K562 (cell line): ENCODE data around the gene HYAL3. TPM values are rescaled to one million over a fixed set of nuclear protein-coding genes. Genes with fewer than 3 reads are reported as not detected.

Experiments used
- AFF1 ChIP-seq, 2 experiments: fragments of 450-650 bp; IDR thresholded peaks; 2 replicates each; pipeline ENCODE4 v1.6.1; 2018; ENCODE audit warnings: mild to moderate bottlenecking in 2 of 2, low read depth in 1 of 2; ENCODE audit not compliant: partially characterized antibody in 2 of 2
- CEBPB ChIP-seq: fragments of 450-650 bp; IDR thresholded peaks from 2 replicates; pipeline ENCODE4 v1.6.1; 2016; ENCODE audit warnings: missing genetic modification characterization, missing compliant biosample characterization
- EP400 ChIP-seq: fragments of 450-650 bp; IDR thresholded peaks from 2 replicates; pipeline ENCODE4 v1.6.1; 2017; ENCODE audit warnings: antibody characterized with exemption, mild to moderate bottlenecking, moderate library complexity
- FOXA3 ChIP-seq, 2 experiments: fragments of 450-650 bp in 1 of 2; sonication (generic) in 1 of 2; formaldehyde crosslinking; IDR thresholded peaks in 1 of 2; conservative IDR thresholded peaks in 1 of 2; 2 replicates each; pipeline versions ENCODE4 v1.4.0 to v1.8.0; 2020 to 2022; ENCODE audit warnings: mild to moderate bottlenecking in 2 of 2, missing genetic modification reagents in 1 of 2
- GTF2E2 ChIP-seq: fragments of 200-800 bp; sonication (Bioruptor generic); IDR thresholded peaks from 2 replicates; pipeline ENCODE4 v1.6.1; 2016; ENCODE audit warnings: missing genetic modification characterization, missing compliant biosample characterization
- HNRNPK ChIP-seq: fragments of 200-400 bp; formaldehyde crosslinking; IDR thresholded peaks from one replicate; pipeline ENCODE4 v1.6.1; 2018; ENCODE audit warnings: mild to moderate bottlenecking, low read depth, low read length; ENCODE audit not compliant: poor library complexity, severe bottlenecking
- NFATC3 ChIP-seq: fragments of 450-650 bp; IDR thresholded peaks from 2 replicates; pipeline ENCODE4 v1.6.1; 2017; ENCODE audit warnings: mild to moderate bottlenecking
- NFE2 ChIP-seq: IDR thresholded peaks from 2 replicates; pipeline ENCODE4 v1.6.1; 2014; ENCODE audit warnings: antibody characterized with exemption, low read depth
- NONO ChIP-seq, 2 experiments: fragments of 200-400 bp in 1 of 2; fragments of 450-650 bp in 1 of 2; formaldehyde crosslinking in 1 of 2; IDR thresholded peaks; 2 replicates each; pipeline ENCODE4 v1.6.1; 2017; ENCODE audit warnings: low read depth in 2 of 2, mild to moderate bottlenecking in 2 of 2, moderate library complexity in 2 of 2, low read length in 1 of 2
- NR2F6 ChIP-seq: fragments of 450-650 bp; formaldehyde crosslinking; IDR thresholded peaks from 2 replicates; pipeline ENCODE4 v1.4.0; 2020; ENCODE audit warnings: mild to moderate bottlenecking
- PCBP1 ChIP-seq: fragments of 200-400 bp; formaldehyde crosslinking; IDR thresholded peaks from 2 replicates; pipeline ENCODE4 v1.6.1; 2018; ENCODE audit warnings: mild to moderate bottlenecking, low read depth, low read length; ENCODE audit not compliant: poor library complexity, severe bottlenecking
- RAD21 ChIP-seq, 2 experiments: fragments of 250-450 bp in 1 of 2; fragments of 450-650 bp in 1 of 2; sonication (Bioruptor Pico) in 1 of 2; formaldehyde crosslinking in 1 of 2; IDR thresholded peaks in 1 of 2; conservative IDR thresholded peaks in 1 of 2; 2 replicates each; pipeline versions ENCODE4 v1.4.0 to v1.8.0; 2020 to 2022; ENCODE audit warnings: mild to moderate bottlenecking in 2 of 2, moderate library complexity in 1 of 2
- RBFOX2 ChIP-seq: fragments of 200-400 bp; formaldehyde crosslinking; IDR thresholded peaks from 2 replicates; pipeline ENCODE4 v1.6.1; 2017; ENCODE audit warnings: low read depth, mild to moderate bottlenecking, low read length, moderate library complexity
- RFX7 ChIP-seq: fragments of 250-450 bp; sonication (Bioruptor Pico); IDR thresholded peaks from 2 replicates; pipeline ENCODE4 v1.5.1; 2021; ENCODE audit warnings: mild to moderate bottlenecking
- SIN3A ChIP-seq, 2 experiments: fragments of 150-350 bp in 1 of 2; IDR thresholded peaks; 2 replicates each; pipeline ENCODE4 v1.6.1; 2011 to 2016; ENCODE audit warnings: borderline replicate concordance in 2 of 2, low read depth in 2 of 2, low read length in 2 of 2, mild to moderate bottlenecking in 2 of 2, moderate library complexity in 2 of 2; ENCODE audit not compliant: control insufficient read depth in 1 of 2
- SP1 ChIP-seq: sonication (generic); formaldehyde crosslinking; IDR thresholded peaks from 2 replicates; pipeline ENCODE4 v1.8.1; 2022; ENCODE audit warnings: mild to moderate bottlenecking, missing genetic modification reagents
- TOE1 ChIP-seq, 2 experiments: fragments of 450-650 bp in 1 of 2; sonication (generic) in 1 of 2; formaldehyde crosslinking in 1 of 2; IDR thresholded peaks; 2 replicates each; pipeline versions ENCODE4 v1.7.1 to v1.8.0; 2016 to 2022; ENCODE audit warnings: borderline replicate concordance in 2 of 2, mild to moderate bottlenecking in 2 of 2, antibody characterized with exemption in 1 of 2, inconsistent platforms in 1 of 2, low read depth in 1 of 2, missing genetic modification reagents in 1 of 2, moderate library complexity in 1 of 2
- U2AF1 ChIP-seq: fragments of 200-400 bp; formaldehyde crosslinking; optimal IDR thresholded peaks from 2 replicates; pipeline ENCODE3; 2017; ENCODE audit warnings: mild to moderate bottlenecking, low read depth, low read length, moderate library complexity
- U2AF2 ChIP-seq: fragments of 200-400 bp; formaldehyde crosslinking; optimal IDR thresholded peaks from 2 replicates; pipeline ENCODE3; 2017; ENCODE audit warnings: low read depth, mild to moderate bottlenecking, low read length
- ZNF384 ChIP-seq: IDR thresholded peaks from 2 replicates; pipeline ENCODE4 v1.6.1; 2012; ENCODE audit warnings: low read depth, low read length, improper control_type of control experiment
- ZNF551 ChIP-seq: fragments of 250-450 bp; sonication (Bioruptor Pico); IDR thresholded peaks from 2 replicates; pipeline ENCODE4 v1.5.0; 2021; ENCODE audit warnings: mild to moderate bottlenecking, moderate library complexity
- ZNF57 ChIP-seq: fragments of 450-650 bp; formaldehyde crosslinking; IDR thresholded peaks from 2 replicates; pipeline ENCODE4 v1.4.0; 2020; ENCODE audit warnings: mild to moderate bottlenecking, moderate library complexity
- ZNF707 ChIP-seq: fragments of 250-450 bp; sonication (Bioruptor Pico); conservative IDR thresholded peaks from 2 replicates; pipeline ENCODE4 v1.8.0; 2022; ENCODE audit warnings: inconsistent platforms, mild to moderate bottlenecking, moderate library complexity
- polyA plus RNA-seq, 8 experiments: library from polyadenylated mRNA; depleted of rRNA in 4 of 8; stranded (reverse) in 5 of 8; unstranded in 3 of 8; fragments of >200 nt; fragmentation: Nextera tagmentation in 2 of 8; fragmentation: Illumina TruSeq in 1 of 8; extraction: Ambion mirVana in 2 of 8; extraction: Trizol in 1 of 8; gene quantifications; 2 replicates each; pipeline versions ENCODE4 v1.2.1 to v1.2.3, GENCODE V29; 2011 to 2014; ENCODE audit warnings: inconsistent platforms in 1 of 8, missing spikeins in 1 of 8
- total RNA-seq, 7 experiments: library from RNA; depleted of rRNA in 6 of 7; stranded (reverse); fragments of >200 nt in 6 of 7; fragmentation: Illumina TruSeq in 2 of 7; extraction: Trizol in 2 of 7; gene quantifications; 2 replicates each; pipeline versions ENCODE4 v1.2.1 to v1.2.3, GENCODE V29; 2011 to 2021; ENCODE audit warnings: low replicate concordance in 1 of 7

The HYAL3 gene
- total and polyA plus RNA-seq, 9 of the 15 experiments (the other 6 are each of a cell fraction or from before 2014, with no cell fraction given) = 0.38 to 9.1 (median 6.8) TPM

GRCh38 chr3:50260027-50260941 lies 38.9 kb downstream of the HYAL3 start (continued):
- no peak for TF ChIP-seq FOXA3 (CRISPR knock-in tag; conservative IDR thresholded peaks at IDR 0.05 in 1 of 2, IDR thresholded peaks at IDR 0.05 in 1 of 2)
- no peak for TF ChIP-seq TOE1 (IDR thresholded peaks at IDR 0.05; ENCODE audit: borderline replicate concordance)
- TF ChIP-seq TOE1 (CRISPR knock-in tag; IDR thresholded peaks at IDR 0.05; ENCODE audit: borderline replicate concordance, low read depth) = no peak
- no peak for TF ChIP-seq NFATC3
- TF ChIP-seq RAD21 (CRISPR knock-in tag; conservative IDR thresholded peaks at IDR 0.05 in 1 of 2, IDR thresholded peaks at IDR 0.05 in 1 of 2) = peak; percentile 54 to 61; a peak in 3 of 4 replicates
- peak; percentile 49; the same call in 1 of the 2 replicates for TF ChIP-seq EP400
- TF ChIP-seq GTF2E2 (tag) = no peak
- no peak for TF ChIP-seq NONO (IDR thresholded peaks at IDR 0.05; ENCODE audit: low read depth in 2 of 2, low read length in 1 of 2)
- peak; percentile 80; the same call in 1 of the 2 replicates for TF ChIP-seq SP1
- TF ChIP-seq ZNF57 (CRISPR knock-in tag) = no peak
- TF ChIP-seq HNRNPK = no peak
- no peak for TF ChIP-seq U2AF1
- TF ChIP-seq CEBPB (tag) = no peak
- no peak for TF ChIP-seq U2AF2
- no peak for TF ChIP-seq ZNF551
- TF ChIP-seq AFF1 (IDR thresholded peaks at IDR 0.05; ENCODE audit: low read depth in 1 of 2, partially characterized antibody in 2 of 2) = no peak
- no peak for TF ChIP-seq NR2F6
- no peak for TF ChIP-seq NFE2
- TF ChIP-seq PCBP1 = peak; percentile 88
- no peak for TF ChIP-seq ZNF707 (CRISPR knock-in tag)
- TF ChIP-seq RFX7 (CRISPR knock-in tag) = no peak
- peak; percentile 77 for TF ChIP-seq RBFOX2
- TF ChIP-seq ZNF384 = no peak
- TF ChIP-seq SIN3A (IDR thresholded peaks at IDR 0.05; ENCODE audit: borderline replicate concordance in 2 of 2, control insufficient read depth in 1 of 2, low read depth in 2 of 2, low read length in 2 of 2) = no peak
